HepG2 (cell line): ENCODE measurements around the gene DDI2. TPM values are rescaled to one million over a fixed set of nuclear protein-coding genes. Genes with fewer than 3 reads are reported as not detected.

Experiments used
- FOXA3 ChIP-seq: IDR thresholded peaks from 2 replicates; pipeline ENCODE4 v1.6.1; 2016; ENCODE audit warnings: missing genetic modification reagents, missing compliant biosample characterization
- HMGA1 ChIP-seq: sonication (generic); formaldehyde crosslinking; conservative IDR thresholded peaks from 2 replicates; pipeline ENCODE4 v1.4.0; 2020; ENCODE audit warnings: missing genetic modification reagents
- KLF6 ChIP-seq: IDR thresholded peaks from 2 replicates; pipeline ENCODE4 v1.8.0; 2016; ENCODE audit warnings: missing biosample characterization, missing genetic modification reagents
- MAF1 ChIP-seq: sonication (generic); formaldehyde crosslinking; IDR thresholded peaks from 2 replicates; pipeline ENCODE4 v1.5.0; 2020; ENCODE audit warnings: missing genetic modification reagents, borderline replicate concordance
- MAFK ChIP-seq, 2 experiments: IDR thresholded peaks in 1 of 2; conservative IDR thresholded peaks in 1 of 2; 2 replicates each; pipeline ENCODE4 v1.6.1; 2011; ENCODE audit warnings: improper control_type of control experiment in 2 of 2, low read length in 2 of 2
- NFKB2 ChIP-seq: sonication (generic); formaldehyde crosslinking; IDR thresholded peaks from 2 replicates; pipeline ENCODE4 v1.4.0; 2020; ENCODE audit warnings: missing genetic modification reagents, borderline replicate concordance
- ZNF30 ChIP-seq: sonication (generic); formaldehyde crosslinking; IDR thresholded peaks from 2 replicates; pipeline ENCODE4 v1.5.0; 2020; ENCODE audit warnings: mild to moderate bottlenecking, missing genetic modification reagents
- ZNF446 ChIP-seq: sonication (generic); formaldehyde crosslinking; IDR thresholded peaks from 2 replicates; pipeline ENCODE4 v1.5.0; 2020; ENCODE audit warnings: mild to moderate bottlenecking, missing genetic modification reagents
- ZNF460 ChIP-seq: sonication (generic); formaldehyde crosslinking; IDR thresholded peaks from 2 replicates; pipeline ENCODE4 v1.5.1; 2020; ENCODE audit warnings: missing genetic modification reagents, mild to moderate bottlenecking, borderline replicate concordance
- ZNF550 ChIP-seq: sonication (generic); formaldehyde crosslinking; IDR thresholded peaks from 2 replicates; pipeline ENCODE4 v1.4.0; 2020; ENCODE audit warnings: mild to moderate bottlenecking, missing genetic modification reagents, borderline replicate concordance
- ZNF572 ChIP-seq: sonication (generic); formaldehyde crosslinking; IDR thresholded peaks from 2 replicates; pipeline ENCODE4 v1.5.1; 2020; ENCODE audit warnings: mild to moderate bottlenecking, missing genetic modification reagents
- ZNF639 ChIP-seq: conservative IDR thresholded peaks from 2 replicates; pipeline ENCODE4 v1.6.1; 2018; ENCODE audit warnings: missing genetic modification reagents
- ZNF672 ChIP-seq: sonication (generic); formaldehyde crosslinking; IDR thresholded peaks from 2 replicates; pipeline ENCODE4 v1.8.1; 2022; ENCODE audit warnings: missing genetic modification reagents
- ZNF7 ChIP-seq: IDR thresholded peaks from 2 replicates; pipeline ENCODE4 v1.6.1; 2016; ENCODE audit warnings: missing biosample characterization, missing genetic modification reagents
- ZNF709 ChIP-seq: sonication (generic); formaldehyde crosslinking; IDR thresholded peaks from 2 replicates; pipeline ENCODE4 v1.5.0; 2020; ENCODE audit warnings: mild to moderate bottlenecking, missing genetic modification reagents
- ZNF879 ChIP-seq: sonication (generic); formaldehyde crosslinking; IDR thresholded peaks from 2 replicates; pipeline ENCODE4 v1.8.1; 2023; ENCODE audit warnings: missing genetic modification reagents
- polyA plus RNA-seq, 8 experiments: library from polyadenylated mRNA; depleted of rRNA in 3 of 8; stranded (reverse) in 7 of 8; unstranded in 1 of 8; fragments of >200 nt; fragmentation: Illumina TruSeq in 4 of 8; extraction: Trizol in 4 of 8; gene quantifications; 2 replicates each; pipeline versions ENCODE4 v1.2.1 to v1.2.3, GENCODE V29; 2011 to 2016; ENCODE audit warnings: low read depth in 4 of 8, missing spikeins in 1 of 8, mixed read lengths in 1 of 8; ENCODE audit not compliant: insufficient read depth in 1 of 8
- total RNA-seq, 5 experiments: library from RNA; depleted of rRNA; stranded (reverse); fragments of >200 nt; fragmentation: Illumina TruSeq; extraction: Trizol; gene quantifications; 2 replicates each; pipeline ENCODE4 v1.2.3, GENCODE V29; 2016; ENCODE audit warnings: low read depth in 1 of 5
- TF ChIP-seq, protein P1 (sequence below): sonication (generic); formaldehyde crosslinking; IDR thresholded peaks from 2 replicates; pipeline ENCODE4 v1.4.0; 2020; ENCODE audit warnings: mild to moderate bottlenecking, missing genetic modification reagents
- TF ChIP-seq, protein P2 (sequence below): sonication (generic); formaldehyde crosslinking; IDR thresholded peaks from 2 replicates; pipeline ENCODE4 v1.8.0; 2022; ENCODE audit warnings: missing genetic modification reagents, mild to moderate bottlenecking, moderate library complexity, borderline replicate concordance
- TF ChIP-seq, protein P3 (sequence below): sonication (generic); formaldehyde crosslinking; IDR thresholded peaks from 2 replicates; pipeline ENCODE4 v1.5.0; 2020; ENCODE audit warnings: mild to moderate bottlenecking, missing genetic modification reagents, borderline replicate concordance
- TF ChIP-seq, protein P4 (sequence below): sonication (generic); formaldehyde crosslinking; IDR thresholded peaks from 2 replicates; pipeline ENCODE4 v1.4.0; 2020; ENCODE audit warnings: missing genetic modification reagents

DDI2 gene
- total and polyA plus RNA-seq, 2 of the 13 experiments (the other 11 are each of a cell fraction or from before 2014, with no cell fraction given) = 8.5 to 25.7 TPM

DNA sequence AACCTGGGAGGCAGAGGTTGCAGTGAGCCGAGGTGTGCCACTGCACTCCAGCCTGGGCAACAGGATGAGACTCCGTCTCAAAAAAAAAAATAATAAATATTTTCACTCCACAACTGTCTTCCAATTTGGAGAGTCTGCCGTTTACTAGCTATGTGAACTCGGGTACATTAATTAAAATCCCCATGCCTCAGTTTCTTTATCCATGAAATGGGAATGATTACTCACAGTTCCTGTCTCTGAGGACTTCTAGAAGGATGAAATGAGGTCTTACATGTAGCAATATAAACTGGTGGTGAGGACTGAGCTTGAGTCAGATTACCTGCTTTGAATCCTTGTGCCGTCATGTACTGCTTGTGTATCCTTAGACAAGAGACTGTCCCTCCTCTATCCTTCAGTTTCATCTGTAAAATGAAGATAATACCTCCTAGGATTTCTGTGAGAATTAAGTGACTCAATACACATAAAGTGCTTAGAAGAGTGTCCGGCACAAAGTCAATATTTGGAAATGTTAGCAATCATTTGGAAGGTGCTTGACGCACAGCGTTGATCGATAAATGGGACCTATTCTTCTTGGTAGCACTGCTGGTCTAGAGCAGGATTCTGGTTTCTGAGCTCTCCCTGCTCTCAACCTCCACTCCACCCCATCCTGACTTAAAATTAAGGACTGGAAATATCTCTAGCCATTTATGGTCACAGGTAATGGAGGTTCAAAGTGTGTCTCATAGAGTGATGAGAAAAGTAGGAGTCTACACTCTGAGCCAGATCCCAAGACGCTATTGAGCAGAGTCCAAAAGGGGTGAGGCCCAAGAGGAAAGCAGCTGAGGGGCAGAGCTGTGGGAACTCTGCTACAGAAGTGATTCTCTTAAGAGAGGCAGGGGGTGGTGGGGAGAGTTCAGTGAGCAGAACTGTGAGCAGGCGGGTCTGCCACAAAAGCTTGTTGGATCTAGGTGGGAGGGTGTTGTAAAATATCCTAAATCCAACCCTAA, 11.6 kb upstream of the DDI2 start (continued):
- TF ChIP-seq, protein P1, sequence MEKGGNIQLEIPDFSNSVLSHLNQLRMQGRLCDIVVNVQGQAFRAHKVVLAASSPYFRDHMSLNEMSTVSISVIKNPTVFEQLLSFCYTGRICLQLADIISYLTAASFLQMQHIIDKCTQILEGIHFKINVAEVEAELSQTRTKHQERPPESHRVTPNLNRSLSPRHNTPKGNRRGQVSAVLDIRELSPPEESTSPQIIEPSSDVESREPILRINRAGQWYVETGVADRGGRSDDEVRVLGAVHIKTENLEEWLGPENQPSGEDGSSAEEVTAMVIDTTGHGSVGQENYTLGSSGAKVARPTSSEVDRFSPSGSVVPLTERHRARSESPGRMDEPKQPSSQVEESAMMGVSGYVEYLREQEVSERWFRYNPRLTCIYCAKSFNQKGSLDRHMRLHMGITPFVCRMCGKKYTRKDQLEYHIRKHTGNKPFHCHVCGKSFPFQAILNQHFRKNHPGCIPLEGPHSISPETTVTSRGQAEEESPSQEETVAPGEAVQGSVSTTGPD (CRISPR knock-in tag) = no peak
- TF ChIP-seq ZNF460 (no peak), NFKB2 (CRISPR knock-in tag) (no peak), ZNF550 (CRISPR knock-in tag) (no peak), ZNF879 (CRISPR knock-in tag) (no peak), MAF1 (CRISPR knock-in tag) (no peak), HMGA1 (CRISPR knock-in tag) (no peak), MAFK (conservative IDR thresholded peaks at IDR 0.05 in 1 of 2, IDR thresholded peaks at IDR 0.05 in 1 of 2; ENCODE audit: low read length in 2 of 2) (no peak), ZNF446 (CRISPR knock-in tag) (no peak), ZNF30 (CRISPR knock-in tag) (no peak), ZNF672 (CRISPR knock-in tag) (no peak), ZNF572 (CRISPR knock-in tag) (no peak), ZNF7 (no peak), FOXA3 (CRISPR knock-in tag) (peak; percentile 88), ZNF639 (CRISPR knock-in tag) (no peak), ZNF709 (no peak), KLF6 (CRISPR knock-in tag) (no peak)
- TF ChIP-seq, protein P2, sequence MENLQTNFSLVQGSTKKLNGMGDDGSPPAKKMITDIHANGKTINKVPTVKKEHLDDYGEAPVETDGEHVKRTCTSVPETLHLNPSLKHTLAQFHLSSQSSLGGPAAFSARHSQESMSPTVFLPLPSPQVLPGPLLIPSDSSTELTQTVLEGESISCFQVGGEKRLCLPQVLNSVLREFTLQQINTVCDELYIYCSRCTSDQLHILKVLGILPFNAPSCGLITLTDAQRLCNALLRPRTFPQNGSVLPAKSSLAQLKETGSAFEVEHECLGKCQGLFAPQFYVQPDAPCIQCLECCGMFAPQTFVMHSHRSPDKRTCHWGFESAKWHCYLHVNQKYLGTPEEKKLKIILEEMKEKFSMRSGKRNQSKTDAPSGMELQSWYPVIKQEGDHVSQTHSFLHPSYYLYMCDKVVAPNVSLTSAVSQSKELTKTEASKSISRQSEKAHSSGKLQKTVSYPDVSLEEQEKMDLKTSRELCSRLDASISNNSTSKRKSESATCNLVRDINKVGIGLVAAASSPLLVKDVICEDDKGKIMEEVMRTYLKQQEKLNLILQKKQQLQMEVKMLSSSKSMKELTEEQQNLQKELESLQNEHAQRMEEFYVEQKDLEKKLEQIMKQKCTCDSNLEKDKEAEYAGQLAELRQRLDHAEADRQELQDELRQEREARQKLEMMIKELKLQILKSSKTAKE (CRISPR knock-in tag) = no peak
- TF ChIP-seq, protein P3, sequence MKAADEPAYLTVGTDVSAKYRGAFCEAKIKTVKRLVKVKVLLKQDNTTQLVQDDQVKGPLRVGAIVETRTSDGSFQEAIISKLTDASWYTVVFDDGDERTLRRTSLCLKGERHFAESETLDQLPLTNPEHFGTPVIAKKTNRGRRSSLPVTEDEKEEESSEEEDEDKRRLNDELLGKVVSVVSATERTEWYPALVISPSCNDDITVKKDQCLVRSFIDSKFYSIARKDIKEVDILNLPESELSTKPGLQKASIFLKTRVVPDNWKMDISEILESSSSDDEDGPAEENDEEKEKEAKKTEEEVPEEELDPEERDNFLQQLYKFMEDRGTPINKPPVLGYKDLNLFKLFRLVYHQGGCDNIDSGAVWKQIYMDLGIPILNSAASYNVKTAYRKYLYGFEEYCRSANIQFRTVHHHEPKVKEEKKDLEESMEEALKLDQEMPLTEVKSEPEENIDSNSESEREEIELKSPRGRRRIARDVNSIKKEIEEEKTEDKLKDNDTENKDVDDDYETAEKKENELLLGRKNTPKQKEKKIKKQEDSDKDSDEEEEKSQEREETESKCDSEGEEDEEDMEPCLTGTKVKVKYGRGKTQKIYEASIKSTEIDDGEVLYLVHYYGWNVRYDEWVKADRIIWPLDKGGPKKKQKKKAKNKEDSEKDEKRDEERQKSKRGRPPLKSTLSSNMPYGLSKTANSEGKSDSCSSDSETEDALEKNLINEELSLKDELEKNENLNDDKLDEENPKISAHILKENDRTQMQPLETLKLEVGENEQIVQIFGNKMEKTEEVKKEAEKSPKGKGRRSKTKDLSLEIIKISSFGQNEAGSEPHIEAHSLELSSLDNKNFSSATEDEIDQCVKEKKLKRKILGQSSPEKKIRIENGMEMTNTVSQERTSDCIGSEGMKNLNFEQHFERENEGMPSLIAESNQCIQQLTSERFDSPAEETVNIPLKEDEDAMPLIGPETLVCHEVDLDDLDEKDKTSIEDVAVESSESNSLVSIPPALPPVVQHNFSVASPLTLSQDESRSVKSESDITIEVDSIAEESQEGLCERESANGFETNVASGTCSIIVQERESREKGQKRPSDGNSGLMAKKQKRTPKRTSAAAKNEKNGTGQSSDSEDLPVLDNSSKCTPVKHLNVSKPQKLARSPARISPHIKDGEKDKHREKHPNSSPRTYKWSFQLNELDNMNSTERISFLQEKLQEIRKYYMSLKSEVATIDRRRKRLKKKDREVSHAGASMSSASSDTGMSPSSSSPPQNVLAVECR = no peak
- TF ChIP-seq, protein P4, sequence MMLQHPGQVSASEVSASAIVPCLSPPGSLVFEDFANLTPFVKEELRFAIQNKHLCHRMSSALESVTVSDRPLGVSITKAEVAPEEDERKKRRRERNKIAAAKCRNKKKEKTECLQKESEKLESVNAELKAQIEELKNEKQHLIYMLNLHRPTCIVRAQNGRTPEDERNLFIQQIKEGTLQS = no peak
